K562 (cell line): Measurements from ENCODE around the gene HSF2. TPM values are rescaled to one million over a fixed set of nuclear protein-coding genes. Genes with fewer than 3 reads are reported as not detected.

Experiments used
- BRD9 ChIP-seq: fragments of 450-650 bp; IDR thresholded peaks from 2 replicates; pipeline ENCODE4 v1.6.1; 2018; ENCODE audit warnings: low read depth; ENCODE audit not compliant: partially characterized antibody
- CEBPG ChIP-seq, 3 experiments: fragments of 200-800 bp in 1 of 3; sonication (Bioruptor generic) in 1 of 3; sonication (generic) in 1 of 3; formaldehyde crosslinking in 1 of 3; IDR thresholded peaks in 2 of 3; conservative IDR thresholded peaks in 1 of 3; 2 replicates each; pipeline versions ENCODE4 v1.6.1 to v1.8.0; 2016 to 2022; ENCODE audit warnings: missing compliant biosample characterization in 2 of 3, missing genetic modification characterization in 2 of 3, mild to moderate bottlenecking in 1 of 3, missing genetic modification reagents in 1 of 3
- CREB1 ChIP-seq, 2 experiments: sonication (generic) in 1 of 2; formaldehyde crosslinking in 1 of 2; IDR thresholded peaks; 2 replicates each; pipeline versions ENCODE4 v1.6.1 to v1.8.0; 2012 to 2022; ENCODE audit warnings: inconsistent platforms in 1 of 2, mild to moderate bottlenecking in 1 of 2, missing genetic modification reagents in 1 of 2, moderate library complexity in 1 of 2
- E2F6 ChIP-seq, 2 experiments: IDR thresholded peaks; 2 replicates each; pipeline ENCODE4 v1.6.1; 2011; ENCODE audit warnings: borderline replicate concordance in 1 of 2, control low read depth in 1 of 2, low read depth in 1 of 2, low read length in 1 of 2, mild to moderate bottlenecking in 1 of 2, mixed read lengths in 1 of 2, moderate library complexity in 1 of 2; ENCODE audit not compliant: insufficient read depth in 1 of 2, insufficient read length in 1 of 2, poor library complexity in 1 of 2, severe bottlenecking in 1 of 2; ENCODE audit errors: extremely low read depth in 1 of 2
- ETV5 ChIP-seq: sonication (generic); formaldehyde crosslinking; IDR thresholded peaks from 2 replicates; pipeline ENCODE4 v1.4.0; 2020; ENCODE audit warnings: low read depth, mild to moderate bottlenecking, missing genetic modification reagents
- HCFC1 ChIP-seq: IDR thresholded peaks from 2 replicates; pipeline ENCODE4 v1.6.1; 2012; ENCODE audit warnings: low read depth, low read length, improper control_type of control experiment
- KAT7 ChIP-seq: sonication (generic); formaldehyde crosslinking; IDR thresholded peaks from 2 replicates; pipeline ENCODE4 v1.8.0; 2022; ENCODE audit warnings: missing genetic modification reagents, mild to moderate bottlenecking, borderline replicate concordance
- MYC ChIP-seq, 2 experiments: fragments of 250-450 bp in 1 of 2; sonication (Bioruptor Pico) in 1 of 2; IDR thresholded peaks; 2 replicates each; pipeline versions ENCODE4 v1.5.1 to v1.6.1; 2012 to 2021; ENCODE audit warnings: low read depth in 2 of 2, borderline replicate concordance in 1 of 2, improper control_type of control experiment in 1 of 2, low read length in 1 of 2, mild to moderate bottlenecking in 1 of 2, moderate library complexity in 1 of 2
- PHF8 ChIP-seq: fragments of 200-600 bp; sonication (generic); IDR thresholded peaks from 2 replicates; pipeline ENCODE4 v1.6.1; 2012; ENCODE audit warnings: mixed run types, mild to moderate bottlenecking, inconsistent platforms, low read length, moderate library complexity, borderline replicate concordance
- PML ChIP-seq: IDR thresholded peaks from 2 replicates; pipeline ENCODE4 v1.6.1; 2012; ENCODE audit warnings: low read length, inconsistent platforms
- SMAD1 ChIP-seq: fragments of 150-350 bp; IDR thresholded peaks from 2 replicates; pipeline ENCODE4 v1.6.1; 2014; ENCODE audit warnings: low read length, low read depth; ENCODE audit not compliant: partially characterized antibody
- SRSF3 ChIP-seq: fragments of 200-400 bp; formaldehyde crosslinking; IDR thresholded peaks from 2 replicates; pipeline ENCODE4 v1.6.1; 2016; ENCODE audit warnings: mild to moderate bottlenecking, low read length, moderate library complexity; ENCODE audit not compliant: insufficient read depth
- ZBTB11 ChIP-seq, 3 experiments: fragments of 200-800 bp in 1 of 3; fragments of 250-450 bp in 1 of 3; fragments of 450-650 bp in 1 of 3; sonication (Bioruptor Pico) in 1 of 3; sonication (Bioruptor generic) in 1 of 3; formaldehyde crosslinking in 1 of 3; IDR thresholded peaks; 2 replicates each; pipeline versions ENCODE4 v1.6.1 to v1.8.0; 2016 to 2022; ENCODE audit warnings: mild to moderate bottlenecking in 2 of 3, missing genetic modification characterization in 2 of 3, missing compliant biosample characterization in 1 of 3, moderate library complexity in 1 of 3
- ZBTB12 ChIP-seq: fragments of 250-450 bp; sonication (Bioruptor Pico); IDR thresholded peaks from 2 replicates; pipeline ENCODE4 v1.4.0; 2020
- ZKSCAN1 ChIP-seq: fragments of 150-350 bp; IDR thresholded peaks from 2 replicates; pipeline ENCODE4 v1.6.1; 2016; ENCODE audit warnings: low read depth, low read length
- ZNF146 ChIP-seq: IDR thresholded peaks from one replicate; pipeline ENCODE4 v1.6.1; 2018; ENCODE audit warnings: missing compliant biosample characterization; ENCODE audit not compliant: unreplicated experiment
- ZNF232 ChIP-seq: sonication (generic); formaldehyde crosslinking; IDR thresholded peaks from 2 replicates; pipeline ENCODE4 v1.8.0; 2022; ENCODE audit warnings: mild to moderate bottlenecking, missing genetic modification reagents
- polyA plus RNA-seq, 8 experiments: library from polyadenylated mRNA; depleted of rRNA in 4 of 8; stranded (reverse) in 5 of 8; unstranded in 3 of 8; fragments of >200 nt; fragmentation: Nextera tagmentation in 2 of 8; fragmentation: Illumina TruSeq in 1 of 8; extraction: Ambion mirVana in 2 of 8; extraction: Trizol in 1 of 8; gene quantifications; 2 replicates each; pipeline versions ENCODE4 v1.2.1 to v1.2.3, GENCODE V29; 2011 to 2014; ENCODE audit warnings: inconsistent platforms in 1 of 8, missing spikeins in 1 of 8
- total RNA-seq, 7 experiments: library from RNA; depleted of rRNA in 6 of 7; stranded (reverse); fragments of >200 nt in 6 of 7; fragmentation: Illumina TruSeq in 2 of 7; extraction: Trizol in 2 of 7; gene quantifications; 2 replicates each; pipeline versions ENCODE4 v1.2.1 to v1.2.3, GENCODE V29; 2011 to 2021; ENCODE audit warnings: low replicate concordance in 1 of 7

The HSF2 gene
- total and polyA plus RNA-seq, 9 of the 15 experiments (the other 6 are each of a cell fraction or from before 2014, with no cell fraction given): 19.1 to 73.1 (median 29.2) TPM

- TF ChIP-seq KAT7 (CRISPR knock-in tag): peak; percentile 58; the same call in 1 of the 2 replicates
- no peak for TF ChIP-seq ZNF146 (CRISPR knock-in tag)
- TF ChIP-seq BRD9: peak; percentile 36
- TF ChIP-seq SRSF3: no peak
- no peak for TF ChIP-seq ZNF232 (CRISPR knock-in tag)
- TF ChIP-seq HCFC1: peak; percentile 30; the same call in 1 of the 2 replicates
- 0 out of 2 replicates have a peak, but pooled peaks have one; percentile 5 for TF ChIP-seq CEBPG (CRISPR knock-in tag; IDR thresholded peaks at IDR 0.05)
- no peak for TF ChIP-seq CEBPG (tag; conservative IDR thresholded peaks at IDR 0.05 in 1 of 2, IDR thresholded peaks at IDR 0.05 in 1 of 2)
- TF ChIP-seq ZKSCAN1: 0 out of 2 replicates have a peak, but pooled peaks have one; percentile 11
- peak; percentile 80 for TF ChIP-seq PML
- peak; percentile 12; the same call in 1 of the 2 replicates for TF ChIP-seq MYC (IDR thresholded peaks at IDR 0.05; ENCODE audit: low read depth, low read length)
- TF ChIP-seq MYC (CRISPR knock-in tag; IDR thresholded peaks at IDR 0.05; ENCODE audit: borderline replicate concordance, low read depth): 0 out of 2 replicates have a peak, but pooled peaks have one; percentile 24
- TF ChIP-seq PHF8: peak; percentile 94
- peak; percentile 34 for TF ChIP-seq ETV5 (CRISPR knock-in tag)
- TF ChIP-seq CREB1 (IDR thresholded peaks at IDR 0.05): peak; percentile 89
- peak; percentile 84 for TF ChIP-seq CREB1 (CRISPR knock-in tag; IDR thresholded peaks at IDR 0.05)
- TF ChIP-seq ZBTB12: peak; percentile 72
- TF ChIP-seq ZBTB11 (CRISPR knock-in tag; IDR thresholded peaks at IDR 0.05): 0 out of 6 replicates have a peak, but pooled peaks of 1 of the 3 experiments have one; percentile 50
- peak; percentile 13 to 41 for TF ChIP-seq E2F6 (IDR thresholded peaks at IDR 0.05; ENCODE audit: borderline replicate concordance in 1 of 2, extremely low read depth in 1 of 2, insufficient read depth in 1 of 2, insufficient read length in 1 of 2, low read depth in 1 of 2, low read length in 1 of 2, poor library complexity in 1 of 2, severe bottlenecking in 1 of 2)
- peak; percentile 71 for TF ChIP-seq SMAD1
Observed at GRCh38 chr6:122471107-122472021, 71.9 kb downstream of the HSF2 start, which contains the start of gene SERINC1 (continued).
